Astrocyte of the hippocampus (primary cell): Measurements from ENCODE around the gene LGALS7.
"Not testable (repeated sequence)": the region's sequence is repeated elsewhere in the genome, so short reads cannot be mapped to it uniquely, and the experiment has no call there.

Source experiments
- DNase-seq: peaks from one replicate; pipeline ENCODE4 v3.0.0; 2011; ENCODE audit warnings: low read depth, low spot score

The LGALS7 gene

DNA sequence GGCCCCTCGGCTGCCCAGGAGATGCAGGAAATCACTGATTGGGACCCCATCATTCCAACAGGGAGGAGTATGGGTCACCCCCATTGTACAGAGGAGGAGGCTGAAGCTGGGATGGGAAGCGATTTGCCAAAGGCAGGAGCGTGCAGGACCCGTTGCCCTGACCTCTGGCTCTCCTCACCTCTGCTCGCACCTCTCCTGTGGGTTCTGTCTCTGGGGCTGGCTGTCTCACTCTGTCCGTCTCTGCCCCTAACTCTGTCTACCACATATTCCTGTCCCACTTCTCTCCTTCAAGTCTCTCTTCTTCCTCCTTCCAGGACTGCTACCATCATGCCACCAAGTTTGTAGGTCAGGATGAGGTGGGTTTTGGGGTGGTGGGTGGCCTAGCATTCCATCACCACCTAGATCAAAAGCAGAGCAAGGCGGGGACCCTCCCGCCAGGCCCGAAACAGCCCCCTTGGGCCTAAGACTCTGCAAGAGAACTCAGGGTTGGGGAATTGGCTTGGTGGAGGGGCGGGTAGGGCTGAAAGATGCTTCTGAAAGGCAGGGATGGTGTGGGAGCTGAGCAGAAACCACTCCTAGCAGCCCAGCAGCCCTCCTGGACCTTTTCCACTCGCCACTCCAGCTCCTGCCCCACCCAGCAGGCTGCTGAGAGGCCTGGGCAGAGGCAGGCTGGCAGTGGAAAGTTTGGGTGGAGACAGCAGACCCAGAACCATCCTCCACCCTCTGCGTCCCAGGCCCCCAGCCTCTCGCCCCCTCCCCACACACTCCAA is 1.0 kb upstream of the LGALS7 start:
- DNase-seq, result no peak

GRCh38 chr19:38771569-38771968 is 1.7 kb downstream of the LGALS7 start:
- DNase-seq, result not testable (repeated sequence)

GRCh38 chr19:38770949-38771275 is 2.4 kb downstream of the LGALS7 start:
- not testable (repeated sequence) for DNase-seq

- DNase-seq, result not testable (repeated sequence)
These were observed 2.9 kb downstream of the LGALS7 start for GRCh38 chr19:38770228-38770948.

DNA sequence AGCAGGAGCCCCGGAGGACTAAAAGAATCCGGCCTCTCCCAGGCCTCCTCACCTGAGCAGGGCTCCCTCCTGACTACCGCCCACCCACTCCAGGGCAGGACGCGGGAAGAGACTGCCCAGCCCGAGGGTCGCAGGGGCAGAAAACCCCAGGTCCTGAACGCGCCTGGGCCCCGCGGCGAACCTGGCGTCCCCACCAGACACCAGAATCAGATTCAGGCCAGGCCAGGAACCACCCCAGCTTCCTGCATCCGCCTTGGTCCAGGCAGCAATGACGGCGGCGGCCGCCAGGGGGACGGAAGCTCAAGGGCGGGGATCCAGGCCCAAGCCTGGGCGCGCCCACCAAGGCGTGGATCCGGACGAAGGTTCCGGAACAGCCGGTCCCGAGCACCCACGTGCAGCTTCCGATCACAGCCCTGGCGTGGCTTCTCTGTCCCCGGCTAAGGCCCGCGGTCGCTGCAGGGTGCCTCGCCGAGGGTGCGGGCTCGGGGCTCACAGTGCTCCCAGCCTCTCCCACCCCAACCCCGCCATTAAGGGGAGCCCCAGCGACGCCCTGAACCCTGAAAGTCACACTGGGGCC is 3.6 kb downstream of the LGALS7 start:
- DNase-seq, result peak; percentile 84

GRCh38 chr19:38766276-38767047 is 6.9 kb downstream of the LGALS7 start:
- DNase-seq, result no peak

DNA sequence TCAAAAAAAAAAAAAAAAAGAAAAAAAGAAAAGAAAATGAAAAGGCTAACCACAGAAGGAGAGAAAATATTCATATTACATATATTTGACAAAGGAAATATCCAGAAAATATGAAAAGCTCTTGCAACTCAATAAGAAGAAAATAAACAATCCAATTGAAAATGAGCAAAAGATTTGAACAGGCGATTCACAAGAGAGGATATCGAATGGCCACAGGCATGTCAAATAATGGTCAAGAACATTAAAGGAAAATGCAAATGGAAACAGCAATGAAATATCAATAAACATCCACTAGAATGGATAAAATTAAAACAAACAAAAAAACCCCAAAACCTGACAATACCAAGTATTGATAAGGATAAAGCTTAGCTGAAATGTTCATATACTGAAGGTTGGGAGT is 8.1 kb downstream of the LGALS7 start:
- no peak for DNase-seq

DNA sequence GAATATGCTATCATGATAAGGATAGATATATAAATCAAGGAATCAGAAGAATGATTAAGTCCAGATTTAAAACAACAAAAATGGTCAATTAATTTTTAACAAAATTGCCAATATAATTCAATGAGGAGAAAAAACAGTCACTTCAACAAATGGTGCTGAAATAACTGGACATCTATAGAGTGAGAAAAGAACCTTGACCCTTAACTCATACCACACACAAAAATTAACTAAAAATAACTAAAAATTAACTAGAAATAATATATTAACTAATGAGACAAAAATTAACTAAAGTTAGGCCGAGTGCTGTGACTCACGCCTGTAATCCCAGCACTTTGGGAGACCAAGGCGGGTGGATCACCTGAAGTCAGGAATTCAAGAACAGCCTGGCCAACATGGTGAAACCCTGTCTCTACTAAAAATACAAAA is 9.5 kb downstream of the LGALS7 start:
- DNase-seq, result no peak

DNA sequence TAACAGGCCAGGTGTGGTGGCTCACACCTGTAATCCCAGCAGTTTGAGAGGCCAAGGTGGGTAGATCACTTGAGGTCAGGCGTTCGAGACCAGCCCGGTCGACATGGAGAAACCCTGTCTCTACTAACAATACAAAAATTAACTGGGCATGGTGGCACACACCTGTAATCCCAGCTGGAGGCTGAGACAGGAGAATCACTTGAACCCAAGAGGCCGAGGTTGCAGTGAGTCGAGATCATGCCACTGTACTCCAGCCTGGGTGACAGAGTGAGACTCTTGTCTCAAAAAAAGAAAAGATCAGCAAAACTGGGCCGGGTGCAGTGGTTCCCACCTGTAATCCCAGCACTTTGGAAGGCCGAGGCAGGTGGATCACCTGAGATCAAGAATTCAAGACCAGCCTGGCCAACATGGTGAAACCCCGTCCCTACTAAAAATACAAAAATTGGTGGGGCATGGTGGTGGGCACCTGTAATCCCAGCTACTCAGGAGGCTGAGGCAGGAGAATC is 11.4 kb downstream of the LGALS7 start:
- not testable (repeated sequence) for DNase-seq

- DNase-seq, result not testable (repeated sequence)
These were observed 12.4 kb downstream of the LGALS7 start for GRCh38 chr19:38760805-38761517.

DNA sequence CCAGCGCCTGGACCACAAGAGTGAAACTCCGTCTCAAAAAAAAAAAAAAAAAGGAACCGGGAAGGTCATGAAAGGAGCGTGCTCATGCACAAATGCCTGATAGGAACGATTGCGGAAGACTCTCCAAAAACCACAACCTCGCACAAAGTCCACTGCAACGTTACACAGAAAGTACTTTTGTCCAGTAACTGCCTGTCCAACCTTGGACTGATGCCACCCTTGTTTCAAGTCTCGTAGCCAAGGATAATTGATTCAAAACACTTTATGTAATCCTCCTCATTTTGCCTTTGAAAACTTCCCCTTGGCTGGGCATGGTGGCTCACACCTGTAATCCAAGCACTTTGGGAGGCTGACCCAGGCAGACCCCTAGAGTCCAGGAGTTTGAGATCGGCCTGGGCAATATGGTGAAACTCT is 13.7 kb downstream of the LGALS7 start:
- no peak for DNase-seq

DNA sequence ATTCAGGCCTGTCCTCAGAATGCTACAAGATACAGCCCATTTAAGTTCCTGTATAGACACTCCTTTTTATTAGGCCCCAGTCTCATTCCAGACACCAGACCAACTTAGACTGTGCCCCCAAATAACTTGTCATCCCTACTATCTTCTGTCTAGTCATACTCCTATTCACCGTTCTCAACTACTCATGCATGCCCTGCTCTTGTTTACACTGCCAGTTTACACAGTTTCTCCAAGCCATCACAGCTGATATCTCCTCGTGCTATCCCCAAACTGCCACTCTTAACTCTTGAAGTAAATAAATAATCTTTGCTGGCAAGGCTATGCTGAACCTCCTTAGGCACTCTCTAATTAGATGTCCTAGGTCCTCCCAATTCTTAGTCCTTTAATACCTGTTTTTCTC is 19.1 kb downstream of the LGALS7 start:
- DNase-seq, result not testable (repeated sequence)

DNA sequence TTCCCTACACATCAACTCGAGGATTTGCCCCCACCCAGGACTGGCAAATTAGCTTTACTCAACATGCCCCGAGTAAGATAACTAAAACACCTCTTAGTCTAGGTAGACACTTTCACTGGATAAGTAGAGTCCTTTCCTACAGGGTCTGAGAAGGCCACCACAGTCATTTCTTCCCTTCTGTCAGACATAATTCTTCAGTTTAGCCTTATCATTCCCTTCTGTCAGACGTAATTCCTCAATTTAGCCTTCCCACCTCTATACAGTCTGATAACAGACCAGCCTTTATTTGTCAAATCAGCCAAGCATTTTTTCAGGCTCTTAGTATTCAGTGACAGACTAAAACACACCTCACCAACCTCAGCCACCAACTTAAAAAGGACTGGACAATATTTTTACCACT is 19.5 kb downstream of the LGALS7 start:
- not testable (repeated sequence) for DNase-seq

DNA sequence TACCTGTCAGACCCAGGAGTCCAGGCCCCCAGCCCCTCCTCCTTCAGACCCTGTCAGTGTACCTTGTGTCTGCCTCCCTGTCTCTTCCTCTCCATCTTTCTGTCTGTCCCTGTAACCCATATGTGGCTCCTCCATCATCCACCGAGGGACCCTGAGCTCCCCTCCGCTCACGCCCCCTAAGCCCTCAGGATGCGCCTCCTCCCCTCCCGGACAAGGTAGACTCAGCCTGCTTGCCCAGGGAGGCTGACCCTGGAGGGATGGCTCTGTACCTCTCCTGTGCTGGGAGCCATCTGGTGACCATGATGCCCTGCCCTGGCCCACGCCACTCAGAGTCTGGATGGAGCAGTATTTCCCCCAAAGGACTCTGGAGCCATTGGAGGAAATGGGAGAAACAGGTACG is 28.0 kb downstream of the LGALS7 start:
- peak; percentile 5 for DNase-seq

DNA sequence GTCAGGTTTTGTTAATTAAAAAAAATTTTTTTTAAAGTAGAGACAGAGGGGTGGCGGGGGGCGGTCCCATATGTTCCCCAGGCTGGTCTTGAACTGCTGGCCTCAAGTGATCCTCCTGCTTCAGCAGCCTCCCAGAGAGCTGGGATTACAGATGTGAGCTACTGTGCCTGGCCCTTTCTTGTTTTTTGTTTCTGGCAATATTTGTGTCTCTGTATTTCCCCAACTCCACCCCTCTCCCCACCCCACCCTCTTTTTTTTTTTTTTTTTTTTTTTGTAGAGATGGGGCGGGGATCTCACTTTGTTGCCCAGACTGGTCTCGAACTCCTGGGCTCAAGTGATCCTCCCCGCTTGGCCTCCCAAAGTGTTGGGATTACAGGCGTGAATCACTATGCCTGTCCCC is 28.4 kb downstream of the LGALS7 start:
- no peak for DNase-seq

DNA sequence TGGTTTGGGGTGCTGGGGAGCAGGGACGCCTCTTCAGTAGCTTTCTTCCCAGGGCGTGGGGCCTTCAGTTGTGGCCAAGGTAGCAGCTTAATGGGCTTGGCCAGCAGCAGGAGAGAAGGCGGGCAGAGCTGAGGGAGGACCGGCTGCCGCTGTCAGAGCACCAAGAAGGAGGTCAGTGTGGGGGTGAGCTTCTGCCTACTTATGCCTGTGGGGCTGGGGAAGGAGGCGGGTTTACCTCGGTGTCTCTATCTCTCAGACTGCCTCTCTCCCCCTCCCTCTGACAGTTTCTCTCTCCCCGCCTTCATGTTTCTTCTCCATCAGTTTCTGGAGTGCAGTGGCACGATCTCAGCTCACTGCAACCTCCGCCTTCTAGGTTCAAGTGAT is 29.0 kb downstream of the LGALS7 start, which contains the start of gene CAPN12:
Gene CAPN12 (minus strand): TSS at position 177 of the 384 bp plus-strand sequence. CDS start 309 bp downstream, outside the sequence.
- no peak for DNase-seq

DNA sequence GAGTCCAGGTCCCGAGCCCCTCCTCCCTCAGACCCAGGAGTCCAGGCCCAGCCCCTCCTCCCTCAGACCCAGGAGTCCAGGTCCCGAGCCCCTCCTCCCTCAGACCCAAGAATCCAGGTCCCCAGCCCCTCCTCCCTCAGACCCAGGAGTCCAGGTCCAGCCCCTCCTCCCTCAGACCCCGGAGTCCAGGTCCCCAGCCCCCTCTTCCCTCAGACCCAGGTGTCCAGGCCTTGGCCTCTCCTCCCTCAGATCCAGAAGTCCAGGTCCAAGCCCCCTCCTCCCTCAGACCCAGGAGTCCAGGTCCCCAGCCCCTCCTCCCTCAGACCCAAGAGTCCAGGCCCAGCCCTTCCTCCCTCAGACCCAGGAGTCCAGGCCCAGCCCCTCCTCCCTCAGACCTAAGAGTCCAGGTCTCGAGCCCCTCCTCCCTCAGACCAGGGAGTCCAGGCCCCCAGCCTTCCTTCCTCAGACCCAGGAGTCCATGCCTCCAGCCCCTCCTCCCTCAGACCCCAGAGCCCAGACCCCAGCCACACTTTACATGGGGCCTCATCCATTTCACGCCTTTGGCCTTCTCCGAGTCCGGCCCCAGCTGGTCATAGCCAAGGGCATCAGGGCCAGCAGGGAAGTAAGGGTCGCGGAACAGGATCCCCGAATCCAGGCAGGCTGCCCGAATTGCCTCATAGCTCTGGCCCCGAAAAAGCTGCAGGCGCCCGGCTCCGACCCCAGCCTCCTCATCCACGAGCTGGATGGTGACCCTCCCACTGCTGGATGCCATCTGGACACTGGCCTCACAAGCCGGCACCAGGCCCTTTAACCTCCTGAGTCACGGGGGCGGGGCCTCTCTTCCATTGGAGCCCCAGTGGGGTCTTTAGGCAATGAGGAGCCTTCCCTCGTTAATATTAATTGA is 29.7 kb downstream of the LGALS7 start:
- peak; percentile 3 for DNase-seq

DNA sequence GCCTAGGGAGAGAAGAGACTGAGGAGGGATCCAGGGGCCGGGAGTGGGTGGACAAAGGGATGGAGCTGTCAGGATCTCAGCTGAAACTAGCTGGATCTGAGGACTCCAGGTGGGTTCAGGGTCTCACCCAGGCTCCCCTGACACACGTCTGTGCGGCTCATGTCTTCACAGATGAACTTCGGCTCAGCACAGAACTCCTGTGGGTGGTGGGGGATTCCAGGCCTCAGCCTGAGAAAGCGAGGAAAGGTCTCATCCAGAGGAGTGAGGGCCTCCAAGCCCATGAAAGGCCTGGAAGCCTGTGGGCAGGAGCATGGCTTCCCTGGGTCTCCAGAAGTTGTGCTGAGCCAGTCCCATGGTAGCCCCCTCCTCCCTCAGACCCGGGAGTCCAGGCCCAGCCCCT is 30.4 kb downstream of the LGALS7 start:
- no peak for DNase-seq

DNA sequence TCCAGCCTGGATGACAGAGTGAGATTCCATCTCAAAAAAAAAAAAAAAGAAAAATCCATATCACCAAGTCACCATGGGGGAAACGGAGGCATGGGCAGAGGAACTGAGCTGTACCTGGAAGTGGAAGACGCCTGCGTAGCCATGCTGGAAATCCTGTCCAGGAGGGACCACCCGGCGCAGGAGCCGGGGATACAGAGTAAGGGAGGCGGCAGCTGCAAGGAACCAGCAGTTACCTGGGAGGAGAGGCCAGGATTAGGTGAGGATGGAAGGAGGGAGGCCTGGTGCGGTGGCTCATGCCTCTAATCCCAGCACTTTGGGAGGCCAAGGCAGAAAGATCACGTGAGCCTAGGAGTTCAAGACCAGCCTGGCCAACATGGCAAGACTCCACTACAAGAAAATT is 31.0 kb downstream of the LGALS7 start:
- no peak for DNase-seq

DNA sequence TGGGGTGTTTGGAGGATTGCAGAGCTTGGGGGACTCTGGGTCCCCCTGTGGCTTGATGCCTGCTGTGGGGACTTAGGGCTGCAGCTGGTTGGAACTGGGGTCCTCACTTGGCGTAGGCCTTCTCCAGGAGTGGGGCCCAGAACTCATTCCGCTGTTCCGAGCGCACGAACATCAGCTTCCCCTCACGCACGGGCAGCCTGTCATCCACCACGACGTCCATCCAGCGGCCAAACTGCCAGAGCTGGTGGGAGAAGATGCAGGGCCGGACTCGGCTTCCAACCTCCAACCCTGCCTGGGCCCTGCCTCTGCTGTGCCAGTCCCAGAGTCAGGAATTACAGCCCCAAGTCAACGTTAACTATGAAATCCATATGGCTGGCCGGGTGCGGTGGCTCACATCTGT is 31.6 kb downstream of the LGALS7 start:
- peak; percentile 2 for DNase-seq
